Astrocyte (in vitro differentiated cells and primary cell): ENCODE results near the gene ADAMTS6.

Experiments
- EZH2 ChIP-seq: IDR thresholded peaks from 2 replicates; pipeline ENCODE4 v1.6.1; 2012; ENCODE audit warnings: mild to moderate bottlenecking, low read length, inconsistent platforms; ENCODE audit not compliant: insufficient read depth
- TF ChIP-seq, protein P1 (sequence below): IDR thresholded peaks from 2 replicates; pipeline ENCODE4 v1.5.1; 2011; ENCODE audit warnings: low read depth, mild to moderate bottlenecking, inconsistent platforms, low read length, moderate library complexity; ENCODE audit not compliant: insufficient read depth

DNA sequence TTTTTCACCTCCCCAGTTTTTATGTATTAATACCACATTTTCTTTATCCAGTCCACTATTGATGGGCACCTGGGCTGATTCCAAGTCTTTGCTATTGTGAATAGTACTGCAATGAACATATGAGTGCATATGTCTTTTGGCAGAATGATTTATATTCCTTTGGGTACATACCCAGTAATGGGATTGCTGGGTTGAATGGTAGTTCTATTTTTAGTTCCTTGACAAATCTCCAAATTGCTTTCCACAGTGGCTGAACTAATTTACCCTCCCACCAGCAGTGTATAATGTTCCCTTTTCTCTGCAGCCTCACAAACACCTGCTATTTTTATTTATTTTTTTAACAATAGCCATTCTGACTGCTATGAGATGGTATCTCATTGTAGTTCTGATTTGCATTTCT lies 340.2 kb downstream of the ADAMTS6 start:
- TF ChIP-seq, protein P1, sequence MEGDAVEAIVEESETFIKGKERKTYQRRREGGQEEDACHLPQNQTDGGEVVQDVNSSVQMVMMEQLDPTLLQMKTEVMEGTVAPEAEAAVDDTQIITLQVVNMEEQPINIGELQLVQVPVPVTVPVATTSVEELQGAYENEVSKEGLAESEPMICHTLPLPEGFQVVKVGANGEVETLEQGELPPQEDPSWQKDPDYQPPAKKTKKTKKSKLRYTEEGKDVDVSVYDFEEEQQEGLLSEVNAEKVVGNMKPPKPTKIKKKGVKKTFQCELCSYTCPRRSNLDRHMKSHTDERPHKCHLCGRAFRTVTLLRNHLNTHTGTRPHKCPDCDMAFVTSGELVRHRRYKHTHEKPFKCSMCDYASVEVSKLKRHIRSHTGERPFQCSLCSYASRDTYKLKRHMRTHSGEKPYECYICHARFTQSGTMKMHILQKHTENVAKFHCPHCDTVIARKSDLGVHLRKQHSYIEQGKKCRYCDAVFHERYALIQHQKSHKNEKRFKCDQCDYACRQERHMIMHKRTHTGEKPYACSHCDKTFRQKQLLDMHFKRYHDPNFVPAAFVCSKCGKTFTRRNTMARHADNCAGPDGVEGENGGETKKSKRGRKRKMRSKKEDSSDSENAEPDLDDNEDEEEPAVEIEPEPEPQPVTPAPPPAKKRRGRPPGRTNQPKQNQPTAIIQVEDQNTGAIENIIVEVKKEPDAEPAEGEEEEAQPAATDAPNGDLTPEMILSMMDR: no peak
- no peak for TF ChIP-seq EZH2
